HG02938 (cell line): ENCODE measurements around the gene TMEM132D.

Experiments used
- ATAC-seq: cut with Tn5 transposase; IDR thresholded peaks from one replicate; pipeline ENCODE4 v1.9.1; 2021; ENCODE audit warnings: mild to moderate bottlenecking, moderate library complexity; ENCODE audit not compliant: unreplicated experiment

The TMEM132D gene

GRCh38 chr12:129873833-129874208 lies 30.0 kb downstream of the TMEM132D start:
- ATAC-seq: no peak

GRCh38 chr12:129873111-129873832 lies 30.6 kb downstream of the TMEM132D start:
- ATAC-seq: no peak

GRCh38 chr12:129871991-129872972 lies 31.5 kb downstream of the TMEM132D start:
- ATAC-seq: no peak

- ATAC-seq: no peak
Measured at GRCh38 chr12:129870796-129871195, 33.0 kb downstream of the TMEM132D start.

- no peak for ATAC-seq
Measured at GRCh38 chr12:129870136-129870535, 33.7 kb downstream of the TMEM132D start.

- ATAC-seq: no peak
Measured at GRCh38 chr12:129868575-129868974, 35.2 kb downstream of the TMEM132D start.

GRCh38 chr12:129863938-129864337 lies 39.9 kb downstream of the TMEM132D start:
- no peak for ATAC-seq

- no peak for ATAC-seq
Measured at GRCh38 chr12:129862561-129863175, 41.2 kb downstream of the TMEM132D start.

- no peak for ATAC-seq
Measured at GRCh38 chr12:129861951-129862350, 41.9 kb downstream of the TMEM132D start.

- no peak for ATAC-seq
Measured at GRCh38 chr12:129854591-129854990, 49.2 kb downstream of the TMEM132D start.

- ATAC-seq: no peak
Measured at GRCh38 chr12:129851296-129851695, 52.5 kb downstream of the TMEM132D start.

GRCh38 chr12:129848876-129849275 lies 54.9 kb downstream of the TMEM132D start:
- no peak for ATAC-seq

GRCh38 chr12:129847063-129847462 lies 56.8 kb downstream of the TMEM132D start:
- no peak for ATAC-seq

- ATAC-seq: no peak
Measured at GRCh38 chr12:129844662-129845220, 59.1 kb downstream of the TMEM132D start.

GRCh38 chr12:129841251-129841650 lies 62.6 kb downstream of the TMEM132D start:
- no peak for ATAC-seq

GRCh38 chr12:129840145-129840884 lies 63.5 kb downstream of the TMEM132D start:
- no peak for ATAC-seq

- ATAC-seq: no peak
Measured at GRCh38 chr12:129839679-129840078, 64.1 kb downstream of the TMEM132D start.

GRCh38 chr12:129831294-129831693 lies 72.5 kb downstream of the TMEM132D start:
- ATAC-seq: no peak

- ATAC-seq: no peak
Measured at GRCh38 chr12:129830796-129831195, 73.0 kb downstream of the TMEM132D start.

- no peak for ATAC-seq
Measured at GRCh38 chr12:129827866-129828384, 75.9 kb downstream of the TMEM132D start.
